SK-N-SH (cell line): ENCODE results near the gene FSHR. TPM values are rescaled to one million over a fixed set of nuclear protein-coding genes. Genes with fewer than 3 reads are reported as not detected.

ENCODE experiments used
- CTCF ChIA-PET: fragments of 300-600, 350-600 bp; formaldehyde crosslinking; extraction: SDS; loops from one replicate; lab custom pipeline; 2021; lab: Yijun Ruan, JAX
- POLR2A ChIA-PET: fragments of 350-600 bp; sonication (Branson Sonifier 250); formaldehyde crosslinking; extraction: SDS; loops from one replicate; lab custom pipeline; 2020; ENCODE audit warnings: antibody characterized with exemption, inconsistent platforms; lab: Yijun Ruan, JAX
- DNase-seq: peaks from one replicate; pipeline ENCODE4 v3.0.0; 2012
- H2AFZ ChIP-seq: fragments of 200-600 bp; sonication (generic); 2 replicates; pipeline ENCODE4 v1.8.1; 2016; ENCODE audit warnings: antibody characterized with exemption, mild to moderate bottlenecking, low read depth
- H3F3A ChIP-seq: fragments of 200-600 bp; sonication (generic); replicated peaks from 2 replicates; pipeline ENCODE3; 2016; ENCODE audit warnings: antibody characterized with exemption, mild to moderate bottlenecking; ENCODE audit not compliant: insufficient read depth
- H3K27ac ChIP-seq, 2 experiments: fragments of 200-500 bp in 1 of 2; fragments of 200-600 bp in 1 of 2; sonication (Bioruptor generic) in 1 of 2; sonication (generic), shearing (Covaris generic) in 1 of 2; 2 replicates each; pipeline versions ENCODE4 v1.5.1 to v1.6.1; 2014 to 2016; ENCODE audit warnings: low read depth in 2 of 2, inconsistent platforms in 1 of 2, low read length in 1 of 2, mild to moderate bottlenecking in 1 of 2, mixed read lengths in 1 of 2
- H3K27me3 ChIP-seq: fragments of 200-600 bp; sonication (generic), shearing (Covaris generic); 2 replicates; pipeline ENCODE4 v1.6.1; 2016; ENCODE audit warnings: mixed run types; ENCODE audit not compliant: insufficient read depth
- H3K36me3 ChIP-seq, 2 experiments: fragments of 200-500 bp in 1 of 2; fragments of 200-600 bp in 1 of 2; sonication (Bioruptor generic) in 1 of 2; sonication (generic) in 1 of 2; replicated peaks in 1 of 2; 2 replicates each; pipeline versions ENCODE3 to v1.5.1; 2014 to 2016; ENCODE audit warnings: low read length in 1 of 2, mild to moderate bottlenecking in 1 of 2; ENCODE audit not compliant: insufficient read depth in 2 of 2, control insufficient read depth in 1 of 2
- H3K4me1 ChIP-seq, 2 experiments: fragments of 200-500 bp in 1 of 2; fragments of 200-600 bp in 1 of 2; sonication (Bioruptor generic) in 1 of 2; sonication (generic), shearing (Covaris generic) in 1 of 2; 2 replicates each; pipeline versions ENCODE4 v1.5.1 to v1.6.1; 2014 to 2016; ENCODE audit warnings: low read depth in 1 of 2, low read length in 1 of 2, mixed run types in 1 of 2; ENCODE audit not compliant: insufficient read depth in 2 of 2, control insufficient read depth in 1 of 2
- H3K4me2 ChIP-seq: fragments of 200-600 bp; sonication (generic), shearing (Covaris generic); 2 replicates; pipeline ENCODE4 v1.6.1; 2017; ENCODE audit warnings: mixed run types
- H3K4me3 ChIP-seq, 2 experiments: fragments of 200-500 bp in 1 of 2; fragments of 200-600 bp in 1 of 2; sonication (Bioruptor generic) in 1 of 2; sonication (generic), shearing (Covaris generic) in 1 of 2; 2 replicates each; pipeline versions ENCODE4 v1.5.1 to v1.8.1; 2014 to 2016; ENCODE audit warnings: low read depth in 2 of 2, inconsistent platforms in 1 of 2, low read length in 1 of 2, mild to moderate bottlenecking in 1 of 2, mixed read lengths in 1 of 2, moderate library complexity in 1 of 2
- H3K79me2 ChIP-seq: fragments of 200-600 bp; sonication (generic); 2 replicates; pipeline ENCODE4 v1.8.1; 2017; ENCODE audit warnings: mild to moderate bottlenecking; ENCODE audit not compliant: insufficient read depth
- H3K9ac ChIP-seq: fragments of 200-600 bp; sonication (generic); 2 replicates; pipeline ENCODE4 v1.6.1; 2017; ENCODE audit warnings: mixed run types
- H3K9me2 ChIP-seq: fragments of 200-600 bp; sonication (generic); 2 replicates; pipeline ENCODE4 v1.6.1; 2017; ENCODE audit warnings: mixed run types
- H3K9me3 ChIP-seq: fragments of 200-600 bp; sonication (generic); 2 replicates; pipeline ENCODE4 v1.6.1; 2017; ENCODE audit warnings: mixed run types, mild to moderate bottlenecking, moderate library complexity
- H4K20me1 ChIP-seq: fragments of 200-600 bp; sonication (generic); 2 replicates; pipeline ENCODE4 v1.6.1; 2017; ENCODE audit warnings: mild to moderate bottlenecking, mixed run types; ENCODE audit not compliant: insufficient read depth
- CTCF ChIP-seq: fragments of 200-600 bp; sonication (generic); IDR thresholded peaks from 2 replicates; pipeline ENCODE4 v1.6.1; 2017; ENCODE audit warnings: antibody characterized with exemption, mild to moderate bottlenecking, moderate library complexity
- EP300 ChIP-seq, 2 experiments: IDR thresholded peaks; 2 replicates each; pipeline versions ENCODE4 v1.4.0 to v1.6.1; 2012; ENCODE audit warnings: borderline replicate concordance in 1 of 2, low read depth in 1 of 2, low read length in 1 of 2
- FOXM1 ChIP-seq: IDR thresholded peaks from 2 replicates; pipeline ENCODE4 v1.4.0; 2012; ENCODE audit warnings: low read depth, mild to moderate bottlenecking
- GABPA ChIP-seq: IDR thresholded peaks from 2 replicates; pipeline ENCODE4 v1.4.0; 2012; ENCODE audit warnings: low read depth, mild to moderate bottlenecking
- GATA2 ChIP-seq: sonication (generic); formaldehyde crosslinking; IDR thresholded peaks from 2 replicates; pipeline ENCODE4 v1.5.0; 2020; ENCODE audit warnings: mild to moderate bottlenecking, missing genetic modification reagents
- POLR2AphosphoS5 ChIP-seq: IDR thresholded peaks from 2 replicates; pipeline ENCODE4 v1.6.1; 2012; ENCODE audit warnings: low read depth, low read length
- RAD21 ChIP-seq: IDR thresholded peaks from 2 replicates; pipeline ENCODE4 v1.6.1; 2012; ENCODE audit warnings: mild to moderate bottlenecking, low read length
- RCOR1 ChIP-seq: fragments of 150-350 bp; IDR thresholded peaks from 2 replicates; pipeline ENCODE4 v1.6.1; 2017; ENCODE audit warnings: antibody characterized with exemption, low read length
- SIN3A ChIP-seq: IDR thresholded peaks from 2 replicates; pipeline ENCODE4 v1.6.1; 2012; ENCODE audit warnings: low read depth, mild to moderate bottlenecking, low read length, moderate library complexity, borderline replicate concordance
- ZBTB33 ChIP-seq: IDR thresholded peaks from 2 replicates; pipeline ENCODE4 v1.4.0; 2012; ENCODE audit warnings: low read depth, borderline replicate concordance
- WGBS: methylation state at CpG from one replicate; pipeline ENCODE4 v1.1.6; 2017; ENCODE audit warnings: low lambda C conversion rate; 5-methylcytosine and 5-hydroxymethylcytosine counted together
- polyA plus RNA-seq, 3 experiments: library from polyadenylated mRNA; depleted of rRNA; stranded (reverse); fragments of >200 nt; gene quantifications; 2 replicates each; pipeline ENCODE4 v1.2.3, GENCODE V29; 2012
- TF ChIP-seq, protein P1 (sequence below): IDR thresholded peaks from 2 replicates; pipeline ENCODE4 v1.6.1; 2012; ENCODE audit warnings: mild to moderate bottlenecking, low read depth, low read length, moderate library complexity

The FSHR gene
- polyA plus RNA-seq, 1 of the 3 experiments (the other 2 are of a cell fraction) = not detected

DNA sequence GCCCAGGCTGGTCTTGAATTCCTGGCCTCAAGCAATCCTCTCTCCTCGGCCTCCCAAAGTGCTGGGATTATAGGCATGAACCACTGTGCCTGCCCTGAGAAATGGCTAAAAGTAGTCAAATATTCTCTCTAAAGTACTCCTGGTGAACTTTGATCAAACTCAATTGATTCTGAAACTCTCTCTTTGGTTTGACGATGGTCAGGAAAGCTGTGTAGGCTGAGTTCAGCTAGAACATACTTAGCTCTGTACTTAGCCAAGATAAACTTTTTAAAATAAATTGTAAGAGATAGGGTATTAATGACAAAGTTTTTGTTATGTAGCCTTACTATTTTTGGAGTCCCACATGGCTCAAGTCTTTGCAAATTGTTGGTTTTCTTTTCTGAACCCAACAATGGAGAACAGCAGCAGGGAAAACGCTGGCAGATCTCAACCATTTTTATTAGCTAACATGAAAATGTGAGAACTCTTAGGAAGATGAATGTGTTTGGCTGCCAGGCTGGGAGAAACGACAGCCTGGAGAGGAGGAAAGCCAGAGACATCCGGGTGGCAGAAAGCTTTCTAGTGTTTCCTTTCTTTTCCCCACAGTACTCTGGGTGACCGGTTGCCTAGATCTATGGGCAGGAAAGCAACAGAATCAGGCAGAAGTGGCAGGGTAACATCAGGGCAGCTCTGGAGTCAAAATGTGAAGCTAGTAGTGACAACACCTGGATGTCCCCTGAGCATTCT, 205.8 kb downstream of the FSHR start:
- Histone ChIP-seq H3K9me2 (no peaks in the 10 kb centered on the region), H3K79me2 (no peaks in the 10 kb centered on the region), H3K36me3 (no peaks in the 10 kb centered on the region), H3K4me2 (no peak overlapping the region), H3K27ac (no peak overlapping the region), H3K4me3 (no peak overlapping the region), H3K4me1 (peaks cover 0 to 10% of the 10 kb centered on the region in 2 experiments; a peak in 2 of 4 replicates), H3K9me3 (no peaks in the 10 kb centered on the region), H4K20me1 (no peaks in the 10 kb centered on the region), H3F3A (no peaks in the 10 kb centered on the region), H3K9ac (no peak overlapping the region), H3K27me3 (no peaks in the 10 kb centered on the region), H2AFZ (no peak overlapping the region)
- ChIA-PET POLR2A (no interaction called here), CTCF (interaction anchor here (0.6 to 1.2 kb wide), 4 partner anchors 672 to 1182 kb away, joined by 3 to 4 read pairs (median 3); no protein-coding TSS in a partner anchor)
- 29% methylated on average over 6 of the region's 6 CpGs for WGBS
- no peak for TF ChIP-seq RAD21
- TF ChIP-seq RCOR1 = no peak
- TF ChIP-seq POLR2AphosphoS5 = no peak
- no peak for TF ChIP-seq CTCF
- TF ChIP-seq GATA2 (CRISPR knock-in tag) = no peak
- no peak for TF ChIP-seq ZBTB33
- no peak for TF ChIP-seq EP300 (IDR thresholded peaks at IDR 0.05; ENCODE audit: borderline replicate concordance in 1 of 2, low read depth in 1 of 2, low read length in 1 of 2)
- TF ChIP-seq SIN3A = no peak
- TF ChIP-seq, protein P1, sequence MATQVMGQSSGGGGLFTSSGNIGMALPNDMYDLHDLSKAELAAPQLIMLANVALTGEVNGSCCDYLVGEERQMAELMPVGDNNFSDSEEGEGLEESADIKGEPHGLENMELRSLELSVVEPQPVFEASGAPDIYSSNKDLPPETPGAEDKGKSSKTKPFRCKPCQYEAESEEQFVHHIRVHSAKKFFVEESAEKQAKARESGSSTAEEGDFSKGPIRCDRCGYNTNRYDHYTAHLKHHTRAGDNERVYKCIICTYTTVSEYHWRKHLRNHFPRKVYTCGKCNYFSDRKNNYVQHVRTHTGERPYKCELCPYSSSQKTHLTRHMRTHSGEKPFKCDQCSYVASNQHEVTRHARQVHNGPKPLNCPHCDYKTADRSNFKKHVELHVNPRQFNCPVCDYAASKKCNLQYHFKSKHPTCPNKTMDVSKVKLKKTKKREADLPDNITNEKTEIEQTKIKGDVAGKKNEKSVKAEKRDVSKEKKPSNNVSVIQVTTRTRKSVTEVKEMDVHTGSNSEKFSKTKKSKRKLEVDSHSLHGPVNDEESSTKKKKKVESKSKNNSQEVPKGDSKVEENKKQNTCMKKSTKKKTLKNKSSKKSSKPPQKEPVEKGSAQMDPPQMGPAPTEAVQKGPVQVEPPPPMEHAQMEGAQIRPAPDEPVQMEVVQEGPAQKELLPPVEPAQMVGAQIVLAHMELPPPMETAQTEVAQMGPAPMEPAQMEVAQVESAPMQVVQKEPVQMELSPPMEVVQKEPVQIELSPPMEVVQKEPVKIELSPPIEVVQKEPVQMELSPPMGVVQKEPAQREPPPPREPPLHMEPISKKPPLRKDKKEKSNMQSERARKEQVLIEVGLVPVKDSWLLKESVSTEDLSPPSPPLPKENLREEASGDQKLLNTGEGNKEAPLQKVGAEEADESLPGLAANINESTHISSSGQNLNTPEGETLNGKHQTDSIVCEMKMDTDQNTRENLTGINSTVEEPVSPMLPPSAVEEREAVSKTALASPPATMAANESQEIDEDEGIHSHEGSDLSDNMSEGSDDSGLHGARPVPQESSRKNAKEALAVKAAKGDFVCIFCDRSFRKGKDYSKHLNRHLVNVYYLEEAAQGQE = no peak
- no peak for TF ChIP-seq FOXM1
- no peak for TF ChIP-seq GABPA
- DNase-seq = no peak
